Fibroblast of lung (primary cell): Measurements from ENCODE around the gene DEFB129. TPM values are rescaled to one million over a fixed set of nuclear protein-coding genes. Genes with fewer than 3 reads are reported as not detected.
"Not testable (repeated sequence)": the region's sequence is repeated elsewhere in the genome, so short reads cannot be mapped to it uniquely, and the experiment has no call there.

Experiments used
- DNase-seq, 2 donors: peaks; one replicate each; pipeline versions ENCODE4 v3.0.0 to v3.0.0-alpha.2; 2010; ENCODE audit warnings: low read depth in 2 of 2
- H2AFZ ChIP-seq: 2 replicates; pipeline ENCODE4 v1.5.1; 2012; ENCODE audit warnings: low read length, control low read depth, inconsistent platforms
- H3K27ac ChIP-seq: 2 replicates; pipeline ENCODE4 v1.5.1; 2011; ENCODE audit warnings: low read length, control low read depth; ENCODE audit not compliant: insufficient read depth
- H3K27me3 ChIP-seq: 2 replicates; pipeline ENCODE4 v1.5.1; 2011; ENCODE audit warnings: mild to moderate bottlenecking, low read length; ENCODE audit not compliant: control insufficient read depth, insufficient read depth
- H3K36me3 ChIP-seq: 2 replicates; pipeline ENCODE4 v1.5.1; 2011; ENCODE audit warnings: low read length; ENCODE audit not compliant: control insufficient read depth, insufficient read depth
- H3K4me1 ChIP-seq: 2 replicates; pipeline ENCODE4 v1.5.1; 2011; ENCODE audit warnings: low read length; ENCODE audit not compliant: control insufficient read depth, insufficient read depth; ENCODE audit errors: extremely low read depth
- H3K4me2 ChIP-seq: 2 replicates; pipeline ENCODE4 v1.5.1; 2011; ENCODE audit warnings: low read length, control low read depth; ENCODE audit not compliant: insufficient read depth; ENCODE audit errors: extremely low read depth
- H3K4me3 ChIP-seq, 4 experiments: fragments of 200-600 bp in 1 of 4; sonication (generic) in 1 of 4; replicated peaks in 1 of 4; 2 replicates each; pipeline ENCODE4 v1.5.1; 2011 to 2016; ENCODE audit warnings: low read length in 4 of 4, low read depth in 3 of 4, mild to moderate bottlenecking in 3 of 4, control low read depth in 2 of 4, inconsistent platforms in 1 of 4, mixed read lengths in 1 of 4; ENCODE audit not compliant: insufficient read depth in 1 of 4; ENCODE audit errors: control extremely low read depth in 1 of 4
- H3K79me2 ChIP-seq: 2 replicates; pipeline ENCODE4 v1.5.1; 2012; ENCODE audit warnings: mild to moderate bottlenecking, low read length, inconsistent platforms; ENCODE audit not compliant: control insufficient read depth, insufficient read depth
- H3K9ac ChIP-seq: 2 replicates; pipeline ENCODE4 v1.5.1; 2011; ENCODE audit warnings: mild to moderate bottlenecking, low read length, control low read depth; ENCODE audit not compliant: insufficient read depth
- H3K9me3 ChIP-seq: 2 replicates; pipeline ENCODE4 v1.5.1; 2012; ENCODE audit warnings: low read depth, low read length; ENCODE audit not compliant: control insufficient read depth, insufficient read depth
- H4K20me1 ChIP-seq: 2 replicates; pipeline ENCODE4 v1.5.1; 2011; ENCODE audit warnings: low read length; ENCODE audit not compliant: control insufficient read depth, insufficient read depth; ENCODE audit errors: extremely low read depth
- EZH2 ChIP-seq: IDR thresholded peaks from 2 replicates; pipeline ENCODE4 v1.5.1; 2012; ENCODE audit warnings: low read length, control low read depth, mild to moderate bottlenecking; ENCODE audit errors: missing control alignments
- polyA plus RNA-seq, 2 donors: library from polyadenylated mRNA; depleted of rRNA in 1 of 2; stranded (reverse) in 1 of 2; unstranded in 1 of 2; fragments of >200 nt; gene quantifications; 2 replicates each; pipeline ENCODE4 v1.2.1, GENCODE V29; 2011 to 2012; ENCODE audit warnings: missing spikeins in 1 of 2
- total RNA-seq: library from RNA; depleted of rRNA; stranded (reverse); fragments of >200 nt; gene quantifications from 2 replicates; pipeline ENCODE4 v1.2.1, GENCODE V29; 2014
- TF ChIP-seq, protein P1 (sequence below), 2 donors: IDR thresholded peaks in 1 of 2; conservative IDR thresholded peaks in 1 of 2; 1 replicate in 1 of 2; 2 replicates in 1 of 2; pipeline ENCODE4 v1.5.1; 2011 to 2012; ENCODE audit warnings: low read length in 2 of 2, control low read depth in 1 of 2, inconsistent platforms in 1 of 2, low read depth in 1 of 2, mild to moderate bottlenecking in 1 of 2

The DEFB129 gene
- total and polyA plus RNA-seq, 2 donors (not counting 1 experiment from before 2014, with no cell fraction given) = not detected

DNA sequence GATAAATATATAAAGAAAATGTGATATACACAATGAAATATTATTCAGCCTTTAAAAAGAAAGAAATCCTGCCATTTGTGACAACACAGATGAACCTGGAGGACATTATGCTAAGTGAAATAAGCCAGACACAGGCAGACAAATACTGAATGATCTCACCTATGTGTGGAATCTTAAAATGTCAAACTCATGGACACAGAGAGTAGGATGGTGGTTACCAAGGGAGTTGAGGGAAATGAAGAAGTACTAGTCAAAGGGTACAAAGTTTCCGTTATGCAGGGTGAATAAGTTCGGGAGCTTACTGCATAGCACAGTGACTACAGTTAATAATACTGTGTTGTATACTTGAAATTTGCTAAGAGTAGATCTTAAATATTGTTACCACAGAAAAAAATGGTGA is 15.8 kb downstream of the DEFB129 start:
- Histone ChIP-seq H3K27ac (no peak overlapping the region), H3K4me1 (no peaks in the 10 kb centered on the region), H3K4me2 (no peak overlapping the region), H3K79me2 (no peaks in the 10 kb centered on the region), H2AFZ (no peak overlapping the region), H3K4me3 (no peak overlapping the region), H3K9ac (no peak overlapping the region), H3K9me3 (no peaks in the 10 kb centered on the region), H3K36me3 (no peaks in the 10 kb centered on the region), H4K20me1 (no peaks in the 10 kb centered on the region), H3K27me3 (peaks cover 3% of the 10 kb centered on the region)
- DNase-seq = no peak
- TF ChIP-seq EZH2 = no peak
- TF ChIP-seq, protein P1, sequence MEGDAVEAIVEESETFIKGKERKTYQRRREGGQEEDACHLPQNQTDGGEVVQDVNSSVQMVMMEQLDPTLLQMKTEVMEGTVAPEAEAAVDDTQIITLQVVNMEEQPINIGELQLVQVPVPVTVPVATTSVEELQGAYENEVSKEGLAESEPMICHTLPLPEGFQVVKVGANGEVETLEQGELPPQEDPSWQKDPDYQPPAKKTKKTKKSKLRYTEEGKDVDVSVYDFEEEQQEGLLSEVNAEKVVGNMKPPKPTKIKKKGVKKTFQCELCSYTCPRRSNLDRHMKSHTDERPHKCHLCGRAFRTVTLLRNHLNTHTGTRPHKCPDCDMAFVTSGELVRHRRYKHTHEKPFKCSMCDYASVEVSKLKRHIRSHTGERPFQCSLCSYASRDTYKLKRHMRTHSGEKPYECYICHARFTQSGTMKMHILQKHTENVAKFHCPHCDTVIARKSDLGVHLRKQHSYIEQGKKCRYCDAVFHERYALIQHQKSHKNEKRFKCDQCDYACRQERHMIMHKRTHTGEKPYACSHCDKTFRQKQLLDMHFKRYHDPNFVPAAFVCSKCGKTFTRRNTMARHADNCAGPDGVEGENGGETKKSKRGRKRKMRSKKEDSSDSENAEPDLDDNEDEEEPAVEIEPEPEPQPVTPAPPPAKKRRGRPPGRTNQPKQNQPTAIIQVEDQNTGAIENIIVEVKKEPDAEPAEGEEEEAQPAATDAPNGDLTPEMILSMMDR (conservative IDR thresholded peaks at IDR 0.05 in 1 of 2, IDR thresholded peaks at IDR 0.05 in 1 of 2; ENCODE audit: low read depth in 1 of 2, low read length in 2 of 2) = no peak

DNA sequence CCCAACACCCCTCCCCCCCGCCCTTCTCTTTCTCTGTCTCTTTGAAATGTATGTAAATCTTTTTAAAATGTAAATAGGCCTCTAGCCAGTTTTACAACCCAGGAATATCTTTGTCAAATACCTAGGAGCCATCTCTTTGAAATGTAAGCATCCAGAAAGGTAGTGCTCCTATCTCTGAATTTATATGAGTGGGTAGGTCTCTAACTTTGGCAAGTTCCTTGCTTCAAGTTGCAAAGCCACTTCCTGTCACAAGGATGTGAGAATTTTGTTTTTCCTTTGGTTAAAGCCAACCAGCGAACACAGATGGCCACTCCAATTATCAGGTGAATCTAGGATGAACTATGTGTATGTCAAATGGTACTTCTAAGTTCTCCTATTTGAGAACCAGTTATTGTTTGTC is 24.3 kb downstream of the DEFB129 start:
- Histone ChIP-seq H3K9ac (no peak overlapping the region), H2AFZ (no peak overlapping the region), H3K9me3 (no peaks in the 10 kb centered on the region), H3K4me3 (no peak overlapping the region), H4K20me1 (no peaks in the 10 kb centered on the region), H3K27ac (no peak overlapping the region), H3K36me3 (no peaks in the 10 kb centered on the region), H3K79me2 (no peaks in the 10 kb centered on the region), H3K4me2 (no peak overlapping the region), H3K4me1 (no peaks in the 10 kb centered on the region), H3K27me3 (peaks cover 3% of the 10 kb centered on the region)
- DNase-seq = no peak
- no peak for TF ChIP-seq EZH2
- TF ChIP-seq, protein P1 (conservative IDR thresholded peaks at IDR 0.05 in 1 of 2, IDR thresholded peaks at IDR 0.05 in 1 of 2; ENCODE audit: low read depth in 1 of 2, low read length in 2 of 2) = no peak

DNA sequence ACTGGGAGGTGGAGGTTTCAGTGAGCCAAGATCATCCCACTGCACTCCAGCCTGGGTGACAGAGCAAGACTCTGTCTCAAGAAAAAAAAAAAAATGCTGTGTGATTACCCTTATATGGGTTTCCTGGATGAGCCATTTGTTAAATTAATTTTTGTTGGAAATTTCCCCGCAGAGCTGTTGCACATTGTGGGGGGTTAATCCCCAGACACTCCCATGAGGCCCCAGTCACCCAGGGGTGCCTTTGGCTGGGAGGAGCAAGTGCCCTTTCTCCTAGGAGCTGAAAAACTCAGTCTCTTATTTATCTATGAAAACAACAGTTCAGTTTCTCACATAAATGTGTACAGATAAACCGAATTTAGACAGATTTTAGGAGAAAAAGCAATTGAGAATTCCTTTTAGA is 25.7 kb downstream of the DEFB129 start:
- Histone ChIP-seq H3K4me3 (no peak overlapping the region), H3K27me3 (peaks cover 3% of the 10 kb centered on the region), H3K9ac (no peak overlapping the region), H3K9me3 (no peaks in the 10 kb centered on the region), H3K36me3 (no peaks in the 10 kb centered on the region), H3K4me1 (no peaks in the 10 kb centered on the region), H4K20me1 (no peaks in the 10 kb centered on the region), H3K4me2 (no peak overlapping the region), H3K27ac (no peak overlapping the region), H3K79me2 (no peaks in the 10 kb centered on the region), H2AFZ (no peak overlapping the region)
- no peak for DNase-seq
- TF ChIP-seq, protein P1 (conservative IDR thresholded peaks at IDR 0.05 in 1 of 2, IDR thresholded peaks at IDR 0.05 in 1 of 2; ENCODE audit: low read depth in 1 of 2, low read length in 2 of 2) = no peak
- no peak for TF ChIP-seq EZH2

DNA sequence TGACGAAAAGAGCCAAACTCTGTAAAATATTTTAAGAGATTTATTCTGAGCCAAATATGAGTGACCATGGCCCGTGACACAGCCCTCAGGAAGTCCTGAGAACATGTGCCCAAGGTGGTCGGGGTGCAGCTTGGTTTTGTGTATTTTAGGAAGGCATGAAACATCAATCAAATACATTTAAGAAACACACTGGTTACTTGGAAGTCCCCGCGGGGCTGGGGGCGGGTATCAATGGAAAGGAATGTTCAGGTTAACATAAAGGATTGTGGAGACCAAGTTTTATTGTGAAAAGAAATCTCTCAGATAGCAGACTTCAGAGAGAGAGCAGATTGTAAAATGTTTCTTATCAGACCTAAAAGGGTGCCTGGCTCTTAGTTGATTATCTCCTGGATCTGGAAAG is 26.4 kb downstream of the DEFB129 start:
- H3K4me1 ChIP-seq, H3K27me3 ChIP-seq: not testable (repeated sequence)

More for the DNA sequence above, 26.4 kb downstream of the DEFB129 start:
- not testable (repeated sequence) for H3K36me3 ChIP-seq, H3K4me2 ChIP-seq, DNase-seq, H4K20me1 ChIP-seq, H3K9ac ChIP-seq, H2AFZ ChIP-seq, H3K4me3 ChIP-seq, H3K9me3 ChIP-seq, H3K79me2 ChIP-seq, H3K27ac ChIP-seq
